Measurements from ENCODE around the gene CSNK1A1L. TPM values are rescaled to one million over a fixed set of nuclear protein-coding genes. Genes with fewer than 3 reads are reported as not detected.

Gene CSNK1A1L
- total RNA-seq, 1 experiment from 2014 or later = not detected

DNA sequence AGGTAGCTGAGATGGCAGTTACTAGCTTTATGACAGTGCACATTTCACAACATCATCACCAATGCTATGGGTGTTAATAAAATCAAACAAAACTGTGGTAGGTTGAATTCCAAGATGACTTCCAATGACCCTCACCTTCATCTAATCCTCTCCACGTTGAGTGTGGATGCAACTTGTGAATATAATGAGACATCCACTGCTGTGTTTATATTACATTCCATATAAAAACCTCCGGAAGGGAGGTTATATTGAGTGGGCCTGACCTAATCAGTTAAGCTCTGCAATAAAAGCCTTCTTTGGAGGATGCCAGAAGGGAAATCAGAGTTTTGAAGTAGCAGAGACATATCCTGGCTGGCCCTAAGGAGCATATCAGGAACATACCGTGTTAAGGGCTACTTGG, 25.6 kb upstream of the CSNK1A1L start:
- POLR2A ChIA-PET = no interaction called here

DNA sequence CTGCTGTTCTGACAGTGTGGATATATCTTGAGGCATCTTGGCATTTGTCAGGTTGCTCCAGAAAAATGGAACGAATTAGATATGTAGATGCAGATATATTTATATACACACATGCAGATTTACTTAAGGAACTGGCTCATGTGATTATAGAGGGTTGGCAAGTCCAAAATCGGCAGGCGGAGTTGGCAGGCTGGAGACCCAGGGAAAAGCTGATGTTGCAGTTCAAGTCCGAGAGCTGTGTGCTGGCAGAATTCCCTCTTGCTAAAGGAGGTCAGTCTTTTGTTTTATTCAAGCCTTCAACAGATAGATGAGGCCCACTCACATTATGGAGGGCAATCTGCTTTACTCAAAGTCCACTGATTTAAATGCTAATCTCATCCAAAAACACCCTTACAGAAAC, 24.4 kb upstream of the CSNK1A1L start:
- ChIA-PET POLR2A (no interaction called here), CTCF (no interaction called here)
- TF ChIP-seq TCF7L2 (IDR thresholded peaks at IDR 0.05; ENCODE audit: low read depth, low read length) = no peak
- no peak for TF ChIP-seq SIN3A (IDR thresholded peaks at IDR 0.05; ENCODE audit: borderline replicate concordance, insufficient read depth, low read depth, low read length)
- TF ChIP-seq, protein P1, sequence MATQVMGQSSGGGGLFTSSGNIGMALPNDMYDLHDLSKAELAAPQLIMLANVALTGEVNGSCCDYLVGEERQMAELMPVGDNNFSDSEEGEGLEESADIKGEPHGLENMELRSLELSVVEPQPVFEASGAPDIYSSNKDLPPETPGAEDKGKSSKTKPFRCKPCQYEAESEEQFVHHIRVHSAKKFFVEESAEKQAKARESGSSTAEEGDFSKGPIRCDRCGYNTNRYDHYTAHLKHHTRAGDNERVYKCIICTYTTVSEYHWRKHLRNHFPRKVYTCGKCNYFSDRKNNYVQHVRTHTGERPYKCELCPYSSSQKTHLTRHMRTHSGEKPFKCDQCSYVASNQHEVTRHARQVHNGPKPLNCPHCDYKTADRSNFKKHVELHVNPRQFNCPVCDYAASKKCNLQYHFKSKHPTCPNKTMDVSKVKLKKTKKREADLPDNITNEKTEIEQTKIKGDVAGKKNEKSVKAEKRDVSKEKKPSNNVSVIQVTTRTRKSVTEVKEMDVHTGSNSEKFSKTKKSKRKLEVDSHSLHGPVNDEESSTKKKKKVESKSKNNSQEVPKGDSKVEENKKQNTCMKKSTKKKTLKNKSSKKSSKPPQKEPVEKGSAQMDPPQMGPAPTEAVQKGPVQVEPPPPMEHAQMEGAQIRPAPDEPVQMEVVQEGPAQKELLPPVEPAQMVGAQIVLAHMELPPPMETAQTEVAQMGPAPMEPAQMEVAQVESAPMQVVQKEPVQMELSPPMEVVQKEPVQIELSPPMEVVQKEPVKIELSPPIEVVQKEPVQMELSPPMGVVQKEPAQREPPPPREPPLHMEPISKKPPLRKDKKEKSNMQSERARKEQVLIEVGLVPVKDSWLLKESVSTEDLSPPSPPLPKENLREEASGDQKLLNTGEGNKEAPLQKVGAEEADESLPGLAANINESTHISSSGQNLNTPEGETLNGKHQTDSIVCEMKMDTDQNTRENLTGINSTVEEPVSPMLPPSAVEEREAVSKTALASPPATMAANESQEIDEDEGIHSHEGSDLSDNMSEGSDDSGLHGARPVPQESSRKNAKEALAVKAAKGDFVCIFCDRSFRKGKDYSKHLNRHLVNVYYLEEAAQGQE (IDR thresholded peaks at IDR 0.05; ENCODE audit: insufficient read depth in 1 of 2, low read depth in 2 of 2, low read length in 1 of 2) = no peak
- no peak for TF ChIP-seq POLR2AphosphoS5 (IDR thresholded peaks at IDR 0.05; ENCODE audit: low read depth, low read length)
- TF ChIP-seq, protein P2, sequence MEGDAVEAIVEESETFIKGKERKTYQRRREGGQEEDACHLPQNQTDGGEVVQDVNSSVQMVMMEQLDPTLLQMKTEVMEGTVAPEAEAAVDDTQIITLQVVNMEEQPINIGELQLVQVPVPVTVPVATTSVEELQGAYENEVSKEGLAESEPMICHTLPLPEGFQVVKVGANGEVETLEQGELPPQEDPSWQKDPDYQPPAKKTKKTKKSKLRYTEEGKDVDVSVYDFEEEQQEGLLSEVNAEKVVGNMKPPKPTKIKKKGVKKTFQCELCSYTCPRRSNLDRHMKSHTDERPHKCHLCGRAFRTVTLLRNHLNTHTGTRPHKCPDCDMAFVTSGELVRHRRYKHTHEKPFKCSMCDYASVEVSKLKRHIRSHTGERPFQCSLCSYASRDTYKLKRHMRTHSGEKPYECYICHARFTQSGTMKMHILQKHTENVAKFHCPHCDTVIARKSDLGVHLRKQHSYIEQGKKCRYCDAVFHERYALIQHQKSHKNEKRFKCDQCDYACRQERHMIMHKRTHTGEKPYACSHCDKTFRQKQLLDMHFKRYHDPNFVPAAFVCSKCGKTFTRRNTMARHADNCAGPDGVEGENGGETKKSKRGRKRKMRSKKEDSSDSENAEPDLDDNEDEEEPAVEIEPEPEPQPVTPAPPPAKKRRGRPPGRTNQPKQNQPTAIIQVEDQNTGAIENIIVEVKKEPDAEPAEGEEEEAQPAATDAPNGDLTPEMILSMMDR (IDR thresholded peaks at IDR 0.05) = no peak
- intact Hi-C loops (cut with micrococcal nuclease; ENCODE audit: unreplicated experiment) = no loop called here
- Histone ChIP-seq H3K9me3 (ENCODE audit: control insufficient read depth, insufficient read depth, low read depth, low read length) (no peaks in the 10 kb centered on the region), H3K27ac (ENCODE audit: low read length) (no peak overlapping the region), H3K4me3 (ENCODE audit: low read depth in 2 of 2, low read length in 2 of 2) (no peak overlapping the region), H3K4me1 (ENCODE audit: control insufficient read depth, insufficient read depth, low read length) (no peaks in the 10 kb centered on the region), H3K36me3 (ENCODE audit: control insufficient read depth, insufficient read depth, low read length) (no peaks in the 10 kb centered on the region), H3K27me3 (ENCODE audit: control insufficient read depth, insufficient read depth, low read length) (no peaks in the 10 kb centered on the region)
- ATAC-seq (no peak), DNase-seq (ENCODE audit: low read depth, low spot score) (no peak)
- in situ Hi-C loops (cut with HindIII; ENCODE audit: low pct_unique_long_range_greater_than_20kb, low sequenced_read_pairs) = no loop called here
- no TSS peak for BruUV-seq (replicated peaks)

More for the DNA sequence above, 25.6 kb upstream of the CSNK1A1L start:
- H3K4me3 ChIP-seq (ENCODE audit: low read depth in 2 of 2, low read length in 2 of 2) = no peak overlapping the region
- H3K4me1 ChIP-seq (ENCODE audit: control insufficient read depth, insufficient read depth, low read length) = no peaks in the 10 kb centered on the region
- H3K27ac ChIP-seq (ENCODE audit: low read length) = no peak overlapping the region
- BruUV-seq (replicated peaks) = no TSS peak
- no peaks in the 10 kb centered on the region for H3K36me3 ChIP-seq (ENCODE audit: control insufficient read depth, insufficient read depth, low read length)
- TF ChIP-seq, protein P1 (IDR thresholded peaks at IDR 0.05; ENCODE audit: insufficient read depth in 1 of 2, low read depth in 2 of 2, low read length in 1 of 2) = no peak
- no peak for TF ChIP-seq POLR2AphosphoS5 (IDR thresholded peaks at IDR 0.05; ENCODE audit: low read depth, low read length)
- no peak for TF ChIP-seq SIN3A (IDR thresholded peaks at IDR 0.05; ENCODE audit: borderline replicate concordance, insufficient read depth, low read depth, low read length)
- no peak for TF ChIP-seq TCF7L2 (IDR thresholded peaks at IDR 0.05; ENCODE audit: low read depth, low read length)
- TF ChIP-seq, protein P2 (IDR thresholded peaks at IDR 0.05) = no peak
- H3K9me3 ChIP-seq (ENCODE audit: control insufficient read depth, insufficient read depth, low read depth, low read length) = no peaks in the 10 kb centered on the region
- intact Hi-C loops (cut with micrococcal nuclease; ENCODE audit: unreplicated experiment) (no loop called here), in situ Hi-C loops (cut with HindIII; ENCODE audit: low pct_unique_long_range_greater_than_20kb, low sequenced_read_pairs) (no loop called here)
- DNase-seq (ENCODE audit: low read depth, low spot score) (no peak), ATAC-seq (no peak)
- CTCF ChIA-PET = no interaction called here
- H3K27me3 ChIP-seq (ENCODE audit: control insufficient read depth, insufficient read depth, low read length) = no peaks in the 10 kb centered on the region
